ENCODE data around the gene YPEL4.

YPEL4 gene

DNA sequence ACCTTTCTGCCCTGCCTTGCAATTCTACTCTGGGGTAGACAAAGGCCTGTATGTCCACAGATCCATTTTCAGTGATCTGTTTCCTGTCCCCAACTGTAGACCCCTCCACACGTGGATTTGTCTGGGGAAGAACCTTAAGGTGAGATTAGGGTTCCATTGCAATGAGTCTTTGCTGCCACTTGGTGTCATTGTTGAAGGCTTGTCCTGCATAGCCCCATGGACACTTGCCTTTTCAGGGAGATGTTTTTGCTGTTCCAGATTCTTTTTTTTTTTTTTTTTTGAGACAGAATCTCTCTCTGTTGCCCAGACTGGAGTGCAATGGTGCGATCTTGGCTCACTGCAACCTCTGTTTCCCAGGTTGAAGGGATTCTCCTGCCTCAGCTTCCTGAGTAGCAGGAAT lies 30.4 kb downstream of the YPEL4 start:
- H3K4me3 ChIP-seq (replicated peaks; ENCODE audit: low read depth, low read length) = no peak overlapping the region
- TF ChIP-seq, protein P1, sequence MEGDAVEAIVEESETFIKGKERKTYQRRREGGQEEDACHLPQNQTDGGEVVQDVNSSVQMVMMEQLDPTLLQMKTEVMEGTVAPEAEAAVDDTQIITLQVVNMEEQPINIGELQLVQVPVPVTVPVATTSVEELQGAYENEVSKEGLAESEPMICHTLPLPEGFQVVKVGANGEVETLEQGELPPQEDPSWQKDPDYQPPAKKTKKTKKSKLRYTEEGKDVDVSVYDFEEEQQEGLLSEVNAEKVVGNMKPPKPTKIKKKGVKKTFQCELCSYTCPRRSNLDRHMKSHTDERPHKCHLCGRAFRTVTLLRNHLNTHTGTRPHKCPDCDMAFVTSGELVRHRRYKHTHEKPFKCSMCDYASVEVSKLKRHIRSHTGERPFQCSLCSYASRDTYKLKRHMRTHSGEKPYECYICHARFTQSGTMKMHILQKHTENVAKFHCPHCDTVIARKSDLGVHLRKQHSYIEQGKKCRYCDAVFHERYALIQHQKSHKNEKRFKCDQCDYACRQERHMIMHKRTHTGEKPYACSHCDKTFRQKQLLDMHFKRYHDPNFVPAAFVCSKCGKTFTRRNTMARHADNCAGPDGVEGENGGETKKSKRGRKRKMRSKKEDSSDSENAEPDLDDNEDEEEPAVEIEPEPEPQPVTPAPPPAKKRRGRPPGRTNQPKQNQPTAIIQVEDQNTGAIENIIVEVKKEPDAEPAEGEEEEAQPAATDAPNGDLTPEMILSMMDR (IDR thresholded peaks at IDR 0.05; ENCODE audit: low read depth, low read length, missing control alignments) = peak; percentile 38
- no peak for DNase-seq (ENCODE audit: extremely low read depth, low read depth)

DNA sequence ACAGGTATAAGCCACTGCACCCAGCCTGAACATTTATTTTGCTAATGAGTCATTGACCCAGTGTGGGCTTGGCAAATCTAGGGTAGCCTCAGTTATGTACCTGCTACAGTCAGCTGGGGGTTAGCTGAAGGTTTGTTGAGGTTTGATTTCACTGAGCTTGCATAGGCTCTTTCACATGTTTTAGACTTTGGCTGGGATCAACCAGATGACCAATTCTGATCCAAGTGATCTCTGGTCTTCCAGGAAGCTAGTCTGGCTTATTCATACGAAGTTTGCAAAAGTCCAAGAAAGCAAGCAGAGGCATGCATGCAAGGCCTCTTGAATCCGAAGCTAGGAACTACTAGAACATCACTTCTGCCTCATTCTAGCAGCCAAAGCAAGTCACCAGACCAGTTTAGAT lies 31.3 kb downstream of the YPEL4 start:
- H3K4me3 ChIP-seq (replicated peaks; ENCODE audit: low read depth, low read length) = no peak overlapping the region
- DNase-seq (ENCODE audit: extremely low read depth, low read depth) = no peak
- TF ChIP-seq, protein P1 (IDR thresholded peaks at IDR 0.05; ENCODE audit: low read depth, low read length, missing control alignments) = no peak

DNA sequence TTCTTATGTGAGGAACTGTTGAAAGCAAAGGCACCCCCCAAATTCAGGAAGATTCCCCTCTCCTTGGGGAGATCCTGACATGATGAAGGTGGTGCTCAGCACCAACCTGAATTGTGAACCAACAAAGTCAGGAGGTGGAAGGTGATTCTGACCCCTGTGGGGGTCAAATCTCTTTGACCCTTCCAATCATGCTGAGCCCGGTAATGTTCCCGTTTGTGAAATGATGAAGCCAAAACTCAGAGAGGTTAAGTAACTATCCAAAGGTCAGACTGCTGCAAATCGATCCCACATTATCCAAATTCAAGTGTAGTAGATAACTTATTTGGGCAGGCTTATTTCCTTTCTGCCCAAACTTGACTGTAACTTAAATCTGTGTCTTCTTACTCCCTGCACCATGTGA lies 33.1 kb downstream of the YPEL4 start:
- DNase-seq (ENCODE audit: extremely low read depth, low read depth) = no peak
- TF ChIP-seq, protein P1 (IDR thresholded peaks at IDR 0.05; ENCODE audit: low read depth, low read length, missing control alignments) = no peak
- no peak overlapping the region for H3K4me3 ChIP-seq (replicated peaks; ENCODE audit: low read depth, low read length)

DNA sequence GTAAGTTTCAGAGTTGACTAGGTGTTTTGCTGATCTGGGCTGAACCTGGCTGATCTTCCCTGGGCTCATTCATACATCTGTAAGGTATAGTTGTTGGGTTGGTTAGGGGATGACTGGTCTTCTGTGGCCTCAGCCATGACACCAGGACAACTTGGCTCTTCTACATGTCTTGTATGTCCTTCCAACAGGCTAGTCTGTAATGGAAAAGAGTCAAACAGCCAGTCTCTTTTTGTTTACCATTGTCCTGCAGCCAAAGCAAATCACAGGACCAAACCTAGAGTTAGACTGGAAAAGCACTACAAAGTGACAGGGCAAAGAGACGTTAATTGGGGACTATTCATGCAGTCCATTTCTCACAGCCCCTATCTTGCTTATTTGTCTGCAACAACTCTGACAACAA lies 34.4 kb downstream of the YPEL4 start:
- no peak for DNase-seq (ENCODE audit: extremely low read depth, low read depth)
- TF ChIP-seq, protein P1 (IDR thresholded peaks at IDR 0.05; ENCODE audit: low read depth, low read length, missing control alignments) = no peak
- H3K4me3 ChIP-seq (replicated peaks; ENCODE audit: low read depth, low read length) = no peak overlapping the region

DNA sequence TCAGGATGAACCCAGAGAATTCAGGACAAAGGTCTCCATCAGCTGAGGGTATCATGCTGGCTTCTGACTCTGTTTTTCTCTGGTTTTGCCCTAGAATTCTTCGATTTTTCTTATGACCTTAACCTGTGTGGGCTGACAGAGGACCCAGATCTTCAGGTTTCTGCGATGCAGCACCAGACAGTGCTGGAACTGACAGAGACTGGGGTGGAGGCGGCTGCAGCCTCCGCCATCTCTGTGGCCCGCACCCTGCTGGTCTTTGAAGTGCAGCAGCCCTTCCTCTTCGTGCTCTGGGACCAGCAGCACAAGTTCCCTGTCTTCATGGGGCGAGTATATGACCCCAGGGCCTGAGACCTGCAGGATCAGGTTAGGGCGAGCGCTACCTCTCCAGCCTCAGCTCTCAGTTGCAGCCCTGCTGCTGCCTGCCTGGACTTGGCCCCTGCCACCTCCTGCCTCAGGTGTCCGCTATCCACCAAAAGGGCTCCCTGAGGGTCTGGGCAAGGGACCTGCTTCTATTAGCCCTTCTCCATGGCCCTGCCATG lies 35.4 kb downstream of the YPEL4 start:
- DNase-seq (ENCODE audit: extremely low read depth, low read depth) = no peak
- no peak overlapping the region for H3K4me3 ChIP-seq (replicated peaks; ENCODE audit: low read depth, low read length)
- TF ChIP-seq, protein P1 (IDR thresholded peaks at IDR 0.05; ENCODE audit: low read depth, low read length, missing control alignments) = no peak

DNA sequence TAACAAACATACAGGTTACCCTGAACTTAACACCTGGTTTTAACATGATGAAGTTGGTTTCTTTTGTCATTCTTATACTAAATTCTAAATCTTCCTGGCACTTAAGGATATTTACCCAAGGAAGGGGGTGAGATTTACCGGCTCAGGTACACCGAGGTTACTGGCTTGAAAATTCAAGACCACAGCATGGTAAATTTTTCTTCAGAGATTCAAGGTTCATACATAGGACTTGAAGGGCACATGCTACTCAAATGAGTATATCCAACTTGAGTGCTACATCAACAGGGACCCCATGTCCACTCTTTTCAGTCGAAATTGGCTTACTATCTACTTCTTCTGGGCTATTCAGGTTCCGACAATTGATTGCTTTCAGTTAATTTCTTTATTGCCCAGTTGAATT lies 39.5 kb downstream of the YPEL4 start:
- TF ChIP-seq, protein P1 (IDR thresholded peaks at IDR 0.05; ENCODE audit: low read depth, low read length, missing control alignments) = no peak
- no peak for DNase-seq (ENCODE audit: extremely low read depth, low read depth)

DNA sequence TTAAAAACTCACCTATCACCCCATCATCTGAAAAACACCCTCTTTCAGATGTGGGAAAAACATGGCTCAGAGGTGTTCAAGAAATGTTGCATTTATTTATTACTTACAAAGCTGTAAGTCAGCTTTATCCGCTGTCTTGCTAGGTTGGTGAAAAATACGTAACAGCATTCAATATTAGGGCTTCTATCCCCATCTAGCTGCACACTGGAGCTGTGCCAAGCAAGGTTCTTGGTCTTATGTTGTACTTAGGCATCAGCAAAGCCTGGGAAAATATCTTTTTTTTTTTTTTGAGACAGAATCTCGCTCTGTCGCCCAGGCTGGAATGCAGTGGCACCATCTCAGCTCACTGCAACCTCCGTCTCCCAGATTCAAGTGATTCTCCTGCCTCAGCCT lies 44.7 kb downstream of the YPEL4 start:
- TF ChIP-seq, protein P1 (IDR thresholded peaks at IDR 0.05; ENCODE audit: low read depth, low read length, missing control alignments) = no peak
- no peak for DNase-seq (ENCODE audit: extremely low read depth, low read depth)

More for the DNA sequence above, 39.5 kb downstream of the YPEL4 start:
- no peak overlapping the region for H3K4me3 ChIP-seq (replicated peaks; ENCODE audit: low read depth, low read length)

More for the DNA sequence above, 44.7 kb downstream of the YPEL4 start:
- no peak overlapping the region for H3K4me3 ChIP-seq (replicated peaks; ENCODE audit: low read depth, low read length)
